Mammary epithelial cell (primary cell): Measurements from ENCODE around the gene OLFML2A.

Experiments used
- EZH2 ChIP-seq: IDR thresholded peaks from 2 replicates; pipeline ENCODE4 v1.6.1; 2012; ENCODE audit warnings: low read length, inconsistent platforms, borderline replicate concordance
- TF ChIP-seq, protein P1 (sequence below), 2 donors: IDR thresholded peaks in 1 of 2; conservative IDR thresholded peaks in 1 of 2; 2 replicates each; pipeline ENCODE4 v1.5.1; 2011 to 2012; ENCODE audit warnings: inconsistent platforms in 2 of 2, low read length in 2 of 2, mild to moderate bottlenecking in 2 of 2, control low read depth in 1 of 2, low read depth in 1 of 2; ENCODE audit not compliant: insufficient read depth in 1 of 2; ENCODE audit errors: extremely low read depth in 1 of 2

DNA sequence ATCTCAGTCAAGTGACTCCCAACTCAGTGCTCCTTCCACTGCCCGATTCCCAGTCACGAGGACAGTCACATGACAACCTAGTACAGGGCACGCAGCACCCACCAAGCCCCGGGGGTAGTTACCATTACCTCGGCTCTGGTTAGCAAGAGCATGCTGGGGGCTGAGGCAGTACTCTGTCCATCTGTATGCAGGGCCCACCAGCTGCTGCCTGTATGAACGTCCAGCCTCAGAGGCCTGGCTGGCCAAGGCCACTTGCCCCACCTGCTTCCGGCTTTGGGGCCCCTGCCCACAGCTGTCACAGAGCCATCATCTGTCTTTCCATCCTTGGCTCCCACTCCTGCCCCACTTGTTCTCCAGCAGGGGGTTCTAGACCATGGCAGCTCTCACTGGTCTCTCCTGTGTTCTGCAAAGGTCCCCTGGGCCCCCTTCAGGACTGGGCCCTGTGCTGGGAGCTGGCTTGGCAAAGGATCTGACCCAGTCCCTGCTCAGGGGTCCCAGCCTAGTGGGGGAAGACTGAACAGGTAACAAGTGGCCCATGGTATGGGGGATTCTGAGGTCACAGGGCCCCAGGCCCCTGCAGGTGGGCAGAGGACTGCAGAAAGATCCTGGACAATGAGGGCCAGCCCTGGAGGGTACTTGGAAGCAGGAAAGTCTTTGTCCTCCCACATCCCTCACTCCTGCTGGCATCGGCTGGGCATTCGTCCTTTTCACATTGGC is 81.6 kb downstream of the OLFML2A start:
- TF ChIP-seq, protein P1, sequence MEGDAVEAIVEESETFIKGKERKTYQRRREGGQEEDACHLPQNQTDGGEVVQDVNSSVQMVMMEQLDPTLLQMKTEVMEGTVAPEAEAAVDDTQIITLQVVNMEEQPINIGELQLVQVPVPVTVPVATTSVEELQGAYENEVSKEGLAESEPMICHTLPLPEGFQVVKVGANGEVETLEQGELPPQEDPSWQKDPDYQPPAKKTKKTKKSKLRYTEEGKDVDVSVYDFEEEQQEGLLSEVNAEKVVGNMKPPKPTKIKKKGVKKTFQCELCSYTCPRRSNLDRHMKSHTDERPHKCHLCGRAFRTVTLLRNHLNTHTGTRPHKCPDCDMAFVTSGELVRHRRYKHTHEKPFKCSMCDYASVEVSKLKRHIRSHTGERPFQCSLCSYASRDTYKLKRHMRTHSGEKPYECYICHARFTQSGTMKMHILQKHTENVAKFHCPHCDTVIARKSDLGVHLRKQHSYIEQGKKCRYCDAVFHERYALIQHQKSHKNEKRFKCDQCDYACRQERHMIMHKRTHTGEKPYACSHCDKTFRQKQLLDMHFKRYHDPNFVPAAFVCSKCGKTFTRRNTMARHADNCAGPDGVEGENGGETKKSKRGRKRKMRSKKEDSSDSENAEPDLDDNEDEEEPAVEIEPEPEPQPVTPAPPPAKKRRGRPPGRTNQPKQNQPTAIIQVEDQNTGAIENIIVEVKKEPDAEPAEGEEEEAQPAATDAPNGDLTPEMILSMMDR (conservative IDR thresholded peaks at IDR 0.05 in 1 of 2, IDR thresholded peaks at IDR 0.05 in 1 of 2; ENCODE audit: extremely low read depth in 1 of 2, insufficient read depth in 1 of 2, low read depth in 1 of 2, low read length in 2 of 2): peak in 1 of 2 donors; percentile 28
- TF ChIP-seq EZH2: no peak
